ENCODE results near the gene TMEM201.

TMEM201 gene

DNA sequence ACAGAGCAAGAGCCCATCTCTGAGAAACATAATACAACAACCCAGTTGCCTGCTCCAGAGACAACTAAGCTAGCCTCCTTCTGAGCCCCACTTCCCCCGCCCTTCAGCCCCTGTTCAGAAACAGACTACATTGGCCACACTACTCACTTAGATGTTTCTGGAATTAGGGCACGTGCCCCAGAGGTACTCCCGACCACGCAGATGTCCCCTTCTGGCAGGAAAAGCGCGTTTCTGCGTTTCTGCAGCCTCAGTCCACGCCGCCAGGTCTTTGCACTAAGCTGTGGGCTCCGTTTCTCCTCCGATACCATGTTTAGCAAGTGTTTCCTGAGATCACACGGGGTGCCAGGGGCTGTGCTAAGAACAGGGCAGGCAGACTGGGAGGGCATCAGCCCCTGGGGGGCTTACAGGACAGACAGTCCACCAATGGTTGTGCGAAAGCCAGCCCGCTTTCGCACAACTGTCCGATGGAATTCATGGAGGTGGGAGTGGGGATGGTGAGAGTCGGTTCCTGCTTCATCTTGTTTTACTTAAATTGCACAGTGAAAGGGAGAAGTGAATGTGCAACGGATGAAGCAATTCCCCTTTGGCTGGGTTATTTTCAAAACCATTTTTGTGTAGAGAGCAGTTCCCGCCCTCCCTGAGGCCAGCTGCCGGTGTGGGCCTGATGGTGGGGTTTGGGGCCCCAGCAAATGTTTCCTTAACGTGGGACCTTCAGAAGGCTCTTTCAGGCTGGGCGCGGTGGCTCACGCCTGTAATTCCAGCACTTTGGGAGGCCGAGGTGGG, 65.5 kb downstream of the TMEM201 start:
- no peak for DNase-seq

DNA sequence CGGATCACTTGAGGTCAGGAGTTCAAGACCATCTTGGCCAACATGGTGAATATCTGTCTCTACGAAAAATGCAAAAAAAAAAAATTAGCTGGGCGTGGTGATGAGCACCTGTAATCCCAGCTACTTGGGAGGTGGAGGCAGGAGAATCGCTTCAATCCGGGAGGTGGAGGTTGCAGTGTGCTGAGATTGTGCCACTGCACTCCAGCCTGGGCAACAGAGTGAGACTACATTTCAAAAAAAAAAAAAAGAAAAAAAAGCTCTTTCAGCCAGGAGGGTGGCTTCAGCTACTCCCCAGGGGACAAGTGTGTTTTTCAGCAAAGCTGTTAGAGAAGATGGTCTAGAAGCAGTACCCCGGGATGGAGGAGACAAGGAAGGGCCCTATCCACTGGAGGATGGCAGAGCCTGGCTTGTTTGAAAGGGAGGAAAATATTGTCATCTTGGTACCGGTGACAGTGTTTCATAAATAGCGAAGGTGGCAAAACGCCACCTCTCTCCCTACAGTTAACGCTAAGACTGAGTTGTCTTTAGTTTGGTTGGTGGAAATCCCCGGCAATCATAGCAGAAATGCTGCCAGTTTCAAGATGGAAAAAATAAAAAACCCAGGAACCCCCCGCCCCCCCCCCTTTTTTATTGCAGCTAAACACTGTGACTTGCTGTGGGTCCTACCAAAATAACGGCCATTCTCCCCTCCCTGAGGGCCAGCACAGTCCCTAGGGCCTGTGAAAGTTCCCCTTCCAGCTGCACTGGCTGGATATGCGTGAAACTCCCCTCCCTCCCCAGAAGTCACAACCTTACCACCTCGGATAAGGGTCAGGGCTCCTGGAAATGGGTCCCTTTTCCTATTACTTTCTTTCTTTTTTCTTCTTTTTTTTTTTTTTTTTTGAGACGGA, 66.4 kb downstream of the TMEM201 start:
- no peak for DNase-seq

DNA sequence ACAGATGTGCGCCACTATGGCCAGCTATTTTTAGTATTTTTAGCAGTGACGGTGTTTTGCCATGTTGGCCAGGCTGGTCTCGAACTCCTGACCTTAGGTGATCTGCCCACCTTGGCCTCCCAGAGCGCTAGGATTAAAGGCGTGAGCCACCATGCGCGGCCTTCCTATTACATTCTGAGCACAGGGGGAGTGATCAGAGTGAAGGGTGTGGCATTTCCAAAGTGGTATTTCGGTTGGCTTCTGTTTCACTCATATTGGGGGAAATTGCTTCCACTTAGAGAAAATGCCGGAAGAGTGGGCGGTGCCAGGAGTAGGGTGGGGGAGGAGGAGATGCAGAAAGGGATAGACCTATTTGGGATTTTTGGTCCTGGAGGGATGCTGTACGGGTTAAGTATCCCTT, 67.1 kb downstream of the TMEM201 start:
- no peak for DNase-seq

DNA sequence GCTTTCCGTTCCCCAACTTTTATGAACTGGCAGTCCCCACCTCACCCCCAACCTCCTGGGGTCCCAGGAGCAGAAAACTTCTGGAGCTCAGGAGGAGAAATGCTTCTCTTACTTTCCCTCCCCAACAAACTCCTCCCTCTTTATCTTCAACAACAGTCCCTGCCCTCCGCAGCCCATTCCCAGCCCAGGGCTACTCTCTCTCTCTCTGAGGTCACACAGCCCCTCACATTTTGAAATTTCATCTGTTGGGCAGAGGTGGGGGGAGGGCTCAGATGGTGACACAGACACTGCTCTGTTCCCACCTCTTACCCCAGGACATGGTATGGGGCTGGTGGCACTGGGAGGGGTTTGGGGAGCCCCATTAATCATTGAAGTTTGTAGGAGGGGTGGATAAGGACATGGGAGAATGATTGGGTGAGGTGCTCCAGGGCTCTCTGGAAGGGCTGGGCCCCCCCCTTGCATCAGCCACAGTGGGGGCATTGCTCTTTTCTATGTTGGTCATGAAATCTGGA, 68.9 kb downstream of the TMEM201 start:
- no peak for DNase-seq

DNA sequence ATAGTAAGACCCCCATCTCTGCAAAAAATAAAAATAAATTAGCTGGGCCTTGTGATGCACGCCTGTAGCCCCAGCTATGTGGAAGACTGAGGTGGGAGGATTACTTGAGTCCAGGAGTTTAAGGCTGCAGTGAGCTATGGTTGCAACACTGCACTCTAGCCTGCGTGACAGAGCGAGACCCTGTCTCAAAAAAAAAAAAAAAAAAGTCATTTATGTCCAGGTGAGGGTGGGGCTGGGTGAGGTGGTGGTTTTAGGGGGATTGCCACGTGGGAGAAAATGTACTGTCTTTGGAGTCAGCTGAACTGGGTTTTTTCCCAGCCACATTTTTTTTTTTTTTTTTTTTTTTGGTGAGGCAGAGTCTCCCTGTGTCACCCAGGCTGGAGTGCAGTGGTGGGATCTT, 69.5 kb downstream of the TMEM201 start:
- DNase-seq = no peak

DNA sequence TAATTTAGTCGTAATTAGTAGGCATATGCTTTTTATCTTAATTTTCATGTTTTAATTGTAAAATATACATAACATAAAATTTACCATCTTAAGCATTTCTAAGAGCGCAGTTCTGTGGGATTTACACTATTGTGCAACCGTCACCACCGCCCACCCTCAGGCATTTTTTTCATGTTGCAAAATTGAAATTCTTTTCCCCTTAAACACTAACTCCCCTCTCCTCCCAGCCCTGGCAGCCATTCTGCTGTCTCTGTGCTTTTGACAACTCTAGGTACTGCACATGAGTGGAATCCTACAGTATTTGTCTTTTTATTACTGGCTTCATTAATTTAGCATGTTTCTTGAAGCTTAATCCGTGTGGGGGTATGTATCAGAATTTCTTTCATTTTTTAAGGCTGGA, 70.6 kb downstream of the TMEM201 start:
- no peak for DNase-seq

DNA sequence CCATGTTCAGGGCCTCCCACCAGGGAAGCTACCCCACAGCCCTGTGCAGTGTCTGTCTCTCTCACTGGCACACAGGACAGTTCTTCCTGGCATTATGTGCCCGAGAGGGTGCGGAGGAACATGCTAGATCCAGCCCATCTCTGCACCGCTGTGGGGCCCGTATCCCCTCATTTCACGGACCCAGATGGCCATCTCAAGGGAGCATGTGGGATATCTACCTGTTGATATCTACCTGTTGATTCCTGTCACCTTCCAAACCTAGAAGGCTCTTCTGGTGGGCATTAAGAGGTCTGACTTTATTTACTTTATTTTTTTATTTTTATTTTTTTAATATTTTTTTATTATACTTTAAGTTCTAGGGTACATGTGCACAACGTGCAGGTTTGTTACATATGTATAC, 74.5 kb downstream of the TMEM201 start:
- no peak for DNase-seq

Measured in NCI-H2107 (cell line).